IPS-15b (cell line): ENCODE results near the gene NUP210.

Source experiments
- H3K27me3 ChIP-seq: one replicate; pipeline ENCODE4 v1.6.1; 2013; ENCODE audit warnings: low read length; ENCODE audit not compliant: control insufficient read depth, insufficient read depth
- H3K36me3 ChIP-seq: one replicate; pipeline ENCODE4 v1.6.1; 2013; ENCODE audit warnings: low read length; ENCODE audit not compliant: control insufficient read depth, insufficient read depth
- H3K4me1 ChIP-seq: one replicate; pipeline ENCODE4 v1.6.1; 2013; ENCODE audit warnings: mild to moderate bottlenecking, low read length; ENCODE audit not compliant: control insufficient read depth, insufficient read depth
- H3K4me3 ChIP-seq: one replicate; pipeline ENCODE4 v1.5.1; 2013; ENCODE audit warnings: low read depth, low read length
- H3K9ac ChIP-seq: one replicate; pipeline ENCODE4 v1.6.1; 2013; ENCODE audit warnings: low read depth, mild to moderate bottlenecking, low read length
- H3K9me3 ChIP-seq: one replicate; pipeline ENCODE4 v1.6.1; 2013; ENCODE audit warnings: mild to moderate bottlenecking, low read length; ENCODE audit not compliant: control insufficient read depth, insufficient read depth

NUP210 gene

GRCh38 chr3:13401149-13401548 is 19.0 kb downstream of the NUP210 start:
- no peak overlapping the region for H3K9ac ChIP-seq
- H3K9me3 ChIP-seq = no peaks in the 10 kb centered on the region
- no peaks in the 10 kb centered on the region for H3K27me3 ChIP-seq
- H3K36me3 ChIP-seq = peaks cover 2% of the 10 kb centered on the region
- H3K4me3 ChIP-seq = no peak overlapping the region
- H3K4me1 ChIP-seq = no peaks in the 10 kb centered on the region

DNA sequence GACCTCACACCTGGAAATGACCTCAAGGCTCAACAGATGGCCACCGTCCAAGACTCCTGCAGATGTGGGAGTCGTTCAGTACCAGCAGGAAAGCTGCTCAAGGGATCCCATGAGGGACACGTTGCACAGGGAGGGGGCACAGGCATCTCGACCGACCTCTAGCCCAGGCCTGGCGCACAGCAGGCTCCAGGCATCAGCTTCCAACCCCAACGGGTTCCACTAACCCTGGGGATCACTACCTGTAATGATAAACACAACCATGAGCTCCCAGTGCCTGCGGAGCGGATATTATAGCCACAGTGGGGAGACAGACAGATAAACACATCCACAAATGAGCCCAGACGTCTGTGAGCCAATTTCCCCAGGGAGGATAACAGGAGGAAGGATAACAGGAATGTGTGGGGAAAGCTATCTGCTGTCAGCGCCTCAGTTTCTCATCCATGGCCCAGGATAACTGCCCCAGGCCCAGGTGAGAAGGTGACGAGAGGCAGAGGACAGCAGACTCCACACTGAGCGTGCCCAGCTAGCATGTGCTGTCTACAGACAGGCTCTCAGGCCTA is 19.9 kb downstream of the NUP210 start:
- Histone ChIP-seq H3K36me3 (peaks cover 2% of the 10 kb centered on the region), H3K9ac (no peak overlapping the region), H3K4me1 (no peaks in the 10 kb centered on the region), H3K9me3 (no peaks in the 10 kb centered on the region), H3K27me3 (no peaks in the 10 kb centered on the region), H3K4me3 (no peak overlapping the region)

- H3K4me1 ChIP-seq = no peaks in the 10 kb centered on the region
- no peak overlapping the region for H3K4me3 ChIP-seq
- H3K9me3 ChIP-seq = no peaks in the 10 kb centered on the region
- no peak overlapping the region for H3K9ac ChIP-seq
- peaks cover 2% of the 10 kb centered on the region for H3K36me3 ChIP-seq
- no peaks in the 10 kb centered on the region for H3K27me3 ChIP-seq
Observed at GRCh38 chr3:13399603-13400002, 20.5 kb downstream of the NUP210 start.

GRCh38 chr3:13397316-13397715 is 22.8 kb downstream of the NUP210 start:
- H3K36me3 ChIP-seq = peaks cover 9% of the 10 kb centered on the region

DNA sequence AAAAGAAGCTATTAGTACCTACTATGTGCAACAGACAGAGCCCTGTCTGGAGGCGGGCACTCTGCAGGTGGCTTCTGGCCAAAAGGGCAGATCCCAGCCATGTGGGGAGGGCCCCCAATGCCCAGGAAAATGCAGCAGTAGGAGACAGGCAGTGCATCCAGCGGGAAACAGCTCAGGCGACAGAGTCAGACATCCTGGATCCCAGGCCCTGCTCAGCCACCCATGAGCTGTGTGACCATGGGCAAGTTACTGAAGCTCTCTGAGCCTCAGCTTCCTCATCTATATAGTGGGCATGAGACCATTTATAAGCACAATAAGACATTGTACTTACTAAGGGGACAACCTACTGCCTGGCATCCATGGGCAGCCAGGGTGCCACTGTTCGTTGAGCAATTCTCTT is 25.8 kb downstream of the NUP210 start:
- no peak overlapping the region for H3K9ac ChIP-seq
- H3K4me3 ChIP-seq = no peak overlapping the region
- H3K36me3 ChIP-seq = peaks cover 20% of the 10 kb centered on the region

More at GRCh38 chr3:13397316-13397715, 22.8 kb downstream of the NUP210 start:
- no peaks in the 10 kb centered on the region for H3K9me3 ChIP-seq
- H3K4me1 ChIP-seq = no peaks in the 10 kb centered on the region
- no peak overlapping the region for H3K4me3 ChIP-seq
- no peak overlapping the region for H3K9ac ChIP-seq
- H3K27me3 ChIP-seq = no peaks in the 10 kb centered on the region

GRCh38 chr3:13393427-13394360 is 26.4 kb downstream of the NUP210 start:
- H3K4me3 ChIP-seq = no peak overlapping the region
- H3K36me3 ChIP-seq = peaks cover 26% of the 10 kb centered on the region
- no peaks in the 10 kb centered on the region for H3K4me1 ChIP-seq
- no peak overlapping the region for H3K9ac ChIP-seq
- no peaks in the 10 kb centered on the region for H3K9me3 ChIP-seq
- no peaks in the 10 kb centered on the region for H3K27me3 ChIP-seq

More for the DNA sequence above, 25.8 kb downstream of the NUP210 start:
- no peaks in the 10 kb centered on the region for H3K27me3 ChIP-seq
- no peaks in the 10 kb centered on the region for H3K9me3 ChIP-seq
- H3K4me1 ChIP-seq = no peaks in the 10 kb centered on the region

- Histone ChIP-seq H3K27me3 (no peaks in the 10 kb centered on the region), H3K36me3 (peaks cover 39% of the 10 kb centered on the region), H3K4me3 (no peak overlapping the region)
Observed at GRCh38 chr3:13391308-13391707, 28.8 kb downstream of the NUP210 start.

DNA sequence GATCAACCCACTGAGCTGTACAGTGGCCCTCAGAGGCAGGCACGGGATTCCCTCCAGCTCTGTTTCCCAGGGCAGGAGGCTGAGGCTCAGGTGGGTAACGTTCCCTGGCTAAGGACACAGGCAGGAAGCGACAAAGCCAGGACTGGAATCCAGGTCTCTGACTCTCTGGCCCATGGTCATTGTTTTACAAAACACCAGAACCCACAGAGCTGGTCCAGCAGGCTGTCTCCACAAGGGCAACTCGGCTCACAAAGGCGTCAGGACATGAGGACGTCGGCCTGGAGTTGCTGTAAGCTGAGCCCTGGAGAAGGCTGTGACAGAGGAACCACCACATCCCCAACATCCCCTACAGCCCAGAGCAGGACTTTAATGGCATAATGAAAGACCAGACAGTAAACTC is 30.7 kb downstream of the NUP210 start:
- Histone ChIP-seq H3K36me3 (peaks cover 39% of the 10 kb centered on the region), H3K9ac (no peak overlapping the region), H3K27me3 (no peaks in the 10 kb centered on the region), H3K9me3 (no peaks in the 10 kb centered on the region), H3K4me1 (no peaks in the 10 kb centered on the region), H3K4me3 (no peak overlapping the region)

More at GRCh38 chr3:13391308-13391707, 28.8 kb downstream of the NUP210 start:
- Histone ChIP-seq H3K4me1 (no peaks in the 10 kb centered on the region), H3K9me3 (no peaks in the 10 kb centered on the region), H3K9ac (no peak overlapping the region)

GRCh38 chr3:13388816-13389215 is 31.3 kb downstream of the NUP210 start:
- peaks cover 39% of the 10 kb centered on the region for H3K36me3 ChIP-seq
- no peaks in the 10 kb centered on the region for H3K9me3 ChIP-seq
- H3K4me3 ChIP-seq = no peak overlapping the region
- no peaks in the 10 kb centered on the region for H3K4me1 ChIP-seq
- H3K9ac ChIP-seq = no peak overlapping the region
- H3K27me3 ChIP-seq = no peaks in the 10 kb centered on the region

DNA sequence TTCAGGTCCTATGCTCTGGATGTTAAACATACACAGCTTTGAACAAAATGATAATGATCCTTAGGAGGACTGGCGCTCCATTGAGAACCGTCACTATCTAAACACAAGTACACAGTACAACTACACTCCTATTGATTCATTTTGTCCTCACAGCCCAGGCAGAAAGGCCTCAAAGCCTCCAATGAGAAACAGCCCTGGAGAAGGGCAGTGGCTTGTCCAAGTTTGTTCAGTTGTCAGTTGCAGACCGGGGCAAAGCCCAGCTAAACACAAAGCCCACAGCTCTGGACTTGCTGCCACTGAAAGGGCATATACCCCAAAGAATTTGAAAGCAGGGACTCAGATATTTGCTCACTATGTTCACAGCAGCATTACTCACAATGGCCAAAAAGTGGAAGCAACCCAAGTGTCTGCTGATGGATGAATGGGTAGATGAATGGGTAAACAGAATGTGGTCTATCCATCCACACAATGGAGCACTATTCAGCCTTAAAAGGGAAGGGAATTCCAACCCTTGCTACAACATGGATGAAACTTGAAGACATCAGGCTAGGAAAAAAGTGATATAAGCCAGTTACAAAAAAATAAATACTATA is 34.7 kb downstream of the NUP210 start:
- Histone ChIP-seq H3K36me3 (peaks cover 24% of the 10 kb centered on the region), H3K4me1 (no peaks in the 10 kb centered on the region), H3K27me3 (no peaks in the 10 kb centered on the region), H3K4me3 (no peak overlapping the region), H3K9me3 (no peaks in the 10 kb centered on the region), H3K9ac (no peak overlapping the region)

GRCh38 chr3:13380971-13381370 is 39.2 kb downstream of the NUP210 start:
- H3K27me3 ChIP-seq = no peaks in the 10 kb centered on the region
- H3K9ac ChIP-seq = no peak overlapping the region
- H3K4me3 ChIP-seq = no peak overlapping the region
- no peaks in the 10 kb centered on the region for H3K4me1 ChIP-seq
- H3K9me3 ChIP-seq = no peaks in the 10 kb centered on the region
- H3K36me3 ChIP-seq = peaks cover 24% of the 10 kb centered on the region
